Suprapubic skin (tissue), 4 donors: ENCODE measurements around the gene PLP2. TPM values are rescaled to one million over a fixed set of nuclear protein-coding genes. Genes with fewer than 3 reads are reported as not detected.
"Not testable (repeated sequence)": the region's sequence is repeated elsewhere in the genome, so short reads cannot be mapped to it uniquely, and the experiment has no call there.

Source experiments
- DNase-seq, 2 donors: peaks; one replicate each; pipeline ENCODE4 v3.0.0-alpha.2; 2019; ENCODE audit warnings: low spot score in 2 of 2
- H3K27ac ChIP-seq: fragments of 200-600 bp; sonication (generic); one replicate; pipeline ENCODE4 v1.5.1; 2019
- H3K27me3 ChIP-seq: fragments of 200-600 bp; sonication (generic); one replicate; pipeline ENCODE4 v1.5.1; 2019
- H3K36me3 ChIP-seq: fragments of 200-600 bp; sonication (generic); one replicate; pipeline ENCODE4 v1.5.1; 2019
- H3K4me1 ChIP-seq: fragments of 200-600 bp; sonication (generic); one replicate; pipeline ENCODE4 v1.5.1; 2019
- H3K4me3 ChIP-seq: fragments of 200-600 bp; sonication (generic); one replicate; pipeline ENCODE4 v1.5.1; 2019; ENCODE audit warnings: mild to moderate bottlenecking
- H3K9me3 ChIP-seq: fragments of 200-600 bp; sonication (generic); one replicate; pipeline ENCODE4 v1.5.1; 2019
- EP300 ChIP-seq: sonication (generic); formaldehyde crosslinking; IDR thresholded peaks from one replicate; pipeline ENCODE4 v1.6.1; 2017; ENCODE audit warnings: antibody characterized with exemption
- POLR2A ChIP-seq, 2 donors: fragments of 450-650 bp; IDR thresholded peaks; one replicate each; pipeline ENCODE4 v1.6.1; 2017; ENCODE audit warnings: antibody characterized with exemption in 2 of 2, mild to moderate bottlenecking in 2 of 2, moderate library complexity in 2 of 2
- POLR2AphosphoS5 ChIP-seq, 3 donors: sonication (generic); formaldehyde crosslinking; IDR thresholded peaks; one replicate each; pipeline ENCODE4 v1.6.1; 2017; ENCODE audit warnings: antibody characterized with exemption in 3 of 3
- WGBS: methylation state at CpG from one replicate; pipeline ENCODE4 v1.1.5; 2018; 5-methylcytosine and 5-hydroxymethylcytosine counted together
- total RNA-seq, 4 donors: library from RNA; depleted of rRNA; stranded (reverse); fragments of >200 nt; gene quantifications; one replicate each; pipeline ENCODE4 v1.1.0, GENCODE V29; 2016
- TF ChIP-seq, protein P1 (sequence below), 2 donors: fragments of 200-600 bp in 1 of 2; fragments of 450-650 bp in 1 of 2; sonication (generic) in 1 of 2; IDR thresholded peaks; one replicate each; pipeline ENCODE4 v1.5.1; 2016 to 2019; ENCODE audit warnings: antibody characterized with exemption in 2 of 2, mild to moderate bottlenecking in 1 of 2, moderate library complexity in 1 of 2

PLP2 gene
- total RNA-seq, 4 donors from 2014 or later, result 159 to 250 (median 205) TPM

DNA sequence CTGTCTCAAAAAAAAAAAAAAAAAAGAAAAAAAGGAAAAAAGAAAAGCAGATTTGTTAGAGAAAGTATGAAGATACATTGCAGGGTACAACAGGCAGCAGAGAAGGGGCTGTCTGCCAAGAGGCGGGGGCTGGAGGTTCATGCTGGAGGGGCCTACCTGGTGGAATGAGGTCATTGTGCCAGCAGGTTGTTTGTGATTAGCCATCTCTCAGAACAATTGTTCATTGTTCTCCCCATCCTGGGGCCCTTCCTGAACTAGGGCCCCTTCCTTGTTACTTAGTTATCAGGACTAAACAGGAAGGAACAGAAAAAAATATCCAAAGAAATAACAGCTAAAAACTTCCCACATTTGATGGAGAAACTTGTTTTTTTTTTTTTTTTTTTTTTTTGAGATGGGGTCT is 34.2 kb upstream of the PLP2 start:
- 88% methylated on average over 1 of the region's 1 CpG for WGBS
- DNase-seq, result no peak

DNA sequence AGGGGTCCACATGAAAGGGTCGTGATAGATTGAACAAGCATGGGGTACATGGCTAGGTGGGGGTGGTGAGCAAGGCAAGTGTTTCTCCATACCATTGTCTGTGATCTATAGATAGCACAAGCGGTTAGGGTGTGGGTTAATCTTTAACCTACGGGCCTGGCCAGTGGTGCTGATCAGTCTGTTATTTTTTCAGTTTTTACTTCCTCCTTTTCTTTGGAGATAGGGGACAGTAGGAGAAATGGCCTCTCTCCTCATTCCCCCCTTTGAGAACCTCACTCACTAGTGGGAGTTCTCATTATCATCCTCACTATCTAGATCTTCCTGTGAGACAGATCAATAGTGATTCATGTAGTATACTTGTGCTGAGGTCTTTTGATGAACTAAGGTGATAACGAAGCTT is 32.0 kb upstream of the PLP2 start:
- Histone ChIP-seq H3K4me3 (no peak overlapping the region), H3K9me3 (no peaks in the 10 kb centered on the region), H3K36me3 (no peaks in the 10 kb centered on the region), H3K4me1 (no peaks in the 10 kb centered on the region), H3K27ac (no peak overlapping the region), H3K27me3 (no peaks in the 10 kb centered on the region)
- WGBS, result 88% methylated on average over 4 of the region's 4 CpGs
- no peak for DNase-seq
- TF ChIP-seq, protein P1, sequence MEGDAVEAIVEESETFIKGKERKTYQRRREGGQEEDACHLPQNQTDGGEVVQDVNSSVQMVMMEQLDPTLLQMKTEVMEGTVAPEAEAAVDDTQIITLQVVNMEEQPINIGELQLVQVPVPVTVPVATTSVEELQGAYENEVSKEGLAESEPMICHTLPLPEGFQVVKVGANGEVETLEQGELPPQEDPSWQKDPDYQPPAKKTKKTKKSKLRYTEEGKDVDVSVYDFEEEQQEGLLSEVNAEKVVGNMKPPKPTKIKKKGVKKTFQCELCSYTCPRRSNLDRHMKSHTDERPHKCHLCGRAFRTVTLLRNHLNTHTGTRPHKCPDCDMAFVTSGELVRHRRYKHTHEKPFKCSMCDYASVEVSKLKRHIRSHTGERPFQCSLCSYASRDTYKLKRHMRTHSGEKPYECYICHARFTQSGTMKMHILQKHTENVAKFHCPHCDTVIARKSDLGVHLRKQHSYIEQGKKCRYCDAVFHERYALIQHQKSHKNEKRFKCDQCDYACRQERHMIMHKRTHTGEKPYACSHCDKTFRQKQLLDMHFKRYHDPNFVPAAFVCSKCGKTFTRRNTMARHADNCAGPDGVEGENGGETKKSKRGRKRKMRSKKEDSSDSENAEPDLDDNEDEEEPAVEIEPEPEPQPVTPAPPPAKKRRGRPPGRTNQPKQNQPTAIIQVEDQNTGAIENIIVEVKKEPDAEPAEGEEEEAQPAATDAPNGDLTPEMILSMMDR (IDR thresholded peaks at IDR 0.05), result no peak
- TF ChIP-seq EP300, result no peak
- TF ChIP-seq POLR2AphosphoS5 (IDR thresholded peaks at IDR 0.05), result no peak
- no peak for TF ChIP-seq POLR2A (IDR thresholded peaks at IDR 0.05)

More for the DNA sequence above, 34.2 kb upstream of the PLP2 start:
- no peaks in the 10 kb centered on the region for H3K9me3 ChIP-seq
- H3K27ac ChIP-seq, result no peak overlapping the region
- H3K4me1 ChIP-seq, result no peaks in the 10 kb centered on the region
- H3K4me3 ChIP-seq, result no peak overlapping the region
- TF ChIP-seq POLR2A (IDR thresholded peaks at IDR 0.05) (no peak), EP300 (no peak), POLR2AphosphoS5 (IDR thresholded peaks at IDR 0.05) (no peak)
- TF ChIP-seq, protein P1 (IDR thresholded peaks at IDR 0.05), result no peak
- H3K27me3 ChIP-seq, result no peaks in the 10 kb centered on the region
- H3K36me3 ChIP-seq, result no peaks in the 10 kb centered on the region

DNA sequence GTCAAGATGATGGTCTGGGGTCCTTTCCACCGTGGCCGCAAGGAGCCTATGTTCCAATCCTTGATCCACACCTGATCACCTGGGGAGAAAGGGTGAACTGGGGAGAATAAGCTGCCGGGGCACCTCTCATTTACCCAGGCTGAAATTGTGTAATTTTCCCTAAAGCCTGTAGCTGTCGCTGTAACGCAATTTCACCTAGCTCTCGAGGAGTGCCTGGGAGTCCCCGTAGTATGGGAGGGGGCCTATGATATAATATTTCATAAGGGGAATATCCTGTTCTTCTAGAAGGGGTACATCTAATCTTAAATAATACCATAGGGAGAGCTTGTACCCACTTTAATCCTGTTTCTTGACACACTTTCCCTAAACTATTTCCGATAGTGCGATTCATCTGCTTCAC is 29.4 kb upstream of the PLP2 start:
- H3K9me3 ChIP-seq, H3K4me3 ChIP-seq, H3K36me3 ChIP-seq, DNase-seq, H3K27me3 ChIP-seq, H3K4me1 ChIP-seq, H3K27ac ChIP-seq: not testable (repeated sequence)
- WGBS, result 56% methylated on average over 9 of the region's 9 CpGs

DNA sequence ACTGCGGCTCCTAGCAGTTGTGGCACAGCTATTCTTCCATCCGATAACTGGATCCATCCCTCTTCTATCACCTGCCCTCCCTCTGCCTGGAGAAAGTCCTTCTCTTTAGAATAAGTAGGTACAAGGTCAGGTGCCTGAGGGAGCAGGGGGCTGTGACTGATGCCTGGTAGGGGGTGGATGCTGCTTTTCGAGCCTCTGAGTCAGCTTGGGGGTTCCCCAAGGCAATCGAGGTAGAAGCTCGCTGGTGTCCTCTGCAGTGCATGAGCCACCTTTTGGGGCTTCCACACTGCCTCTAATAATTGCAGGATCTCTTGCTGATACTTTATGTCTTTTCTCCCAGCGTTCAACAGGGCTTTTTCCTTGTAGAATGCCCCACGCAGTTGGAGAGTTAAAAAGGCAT is 28.5 kb upstream of the PLP2 start:
- H3K4me3 ChIP-seq, H3K4me1 ChIP-seq, H3K27me3 ChIP-seq, H3K27ac ChIP-seq, H3K36me3 ChIP-seq, DNase-seq, H3K9me3 ChIP-seq: not testable (repeated sequence)
- WGBS, result 71% methylated on average over 5 of the region's 7 CpGs

DNA sequence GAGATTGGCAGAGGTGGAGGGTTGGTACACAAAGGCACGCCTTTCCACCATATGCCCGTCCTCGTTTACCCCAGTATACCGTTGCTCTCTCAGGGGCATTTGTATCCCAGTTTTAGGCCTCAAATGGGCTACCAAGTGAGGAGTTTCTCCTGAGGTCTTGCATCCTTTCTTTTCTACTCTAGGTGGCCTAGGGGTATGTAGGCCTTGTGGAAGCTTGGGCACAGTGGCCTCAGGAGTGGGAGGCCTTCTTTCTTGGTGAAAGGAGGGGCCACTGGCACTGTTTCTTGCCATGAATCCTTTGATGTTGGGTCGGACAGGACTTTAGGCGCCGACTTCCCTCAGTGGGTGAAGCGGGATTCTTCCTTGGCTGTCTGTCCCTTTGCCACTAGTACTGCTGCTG is 24.4 kb upstream of the PLP2 start:
- Histone ChIP-seq H3K27me3 (no peaks in the 10 kb centered on the region), H3K9me3 (no peaks in the 10 kb centered on the region), H3K4me1 (no peaks in the 10 kb centered on the region), H3K36me3 (no peaks in the 10 kb centered on the region), H3K4me3 (no peak overlapping the region), H3K27ac (no peak overlapping the region)
- 87% methylated on average over 8 of the region's 8 CpGs for WGBS
- no peak for DNase-seq
- TF ChIP-seq EP300 (no peak), POLR2AphosphoS5 (IDR thresholded peaks at IDR 0.05) (no peak), POLR2A (IDR thresholded peaks at IDR 0.05) (no peak)
- TF ChIP-seq, protein P1 (IDR thresholded peaks at IDR 0.05), result no peak

DNA sequence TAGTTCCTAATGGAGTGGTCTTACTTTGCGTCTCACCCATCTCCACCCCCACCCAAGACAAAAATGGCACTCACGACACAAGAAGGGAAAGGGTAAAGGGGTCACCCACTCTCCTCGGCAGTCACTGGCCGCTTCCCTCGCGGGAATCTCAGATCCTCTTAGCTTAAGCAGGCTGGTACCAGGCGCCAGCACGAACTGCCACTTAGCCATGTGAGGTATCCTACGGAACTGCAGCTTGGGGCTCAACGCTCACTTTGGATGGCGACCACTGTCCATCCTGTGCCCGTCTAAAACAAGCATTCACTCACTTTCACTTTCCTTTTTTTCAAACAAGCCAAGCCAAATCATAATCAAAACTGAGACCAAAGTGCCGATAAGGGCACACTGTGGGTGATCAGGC is 23.8 kb upstream of the PLP2 start:
- WGBS, result 87% methylated on average over 13 of the region's 13 CpGs
- no peak overlapping the region for H3K27ac ChIP-seq
- no peaks in the 10 kb centered on the region for H3K4me1 ChIP-seq
- H3K9me3 ChIP-seq, result no peaks in the 10 kb centered on the region
- H3K36me3 ChIP-seq, result no peaks in the 10 kb centered on the region
- H3K27me3 ChIP-seq, result no peaks in the 10 kb centered on the region
- H3K4me3 ChIP-seq, result no peak overlapping the region
- no peak for DNase-seq
- no peak for TF ChIP-seq POLR2A (IDR thresholded peaks at IDR 0.05)
- TF ChIP-seq, protein P1 (IDR thresholded peaks at IDR 0.05), result no peak
- TF ChIP-seq EP300, result no peak
- TF ChIP-seq POLR2AphosphoS5 (IDR thresholded peaks at IDR 0.05), result no peak

DNA sequence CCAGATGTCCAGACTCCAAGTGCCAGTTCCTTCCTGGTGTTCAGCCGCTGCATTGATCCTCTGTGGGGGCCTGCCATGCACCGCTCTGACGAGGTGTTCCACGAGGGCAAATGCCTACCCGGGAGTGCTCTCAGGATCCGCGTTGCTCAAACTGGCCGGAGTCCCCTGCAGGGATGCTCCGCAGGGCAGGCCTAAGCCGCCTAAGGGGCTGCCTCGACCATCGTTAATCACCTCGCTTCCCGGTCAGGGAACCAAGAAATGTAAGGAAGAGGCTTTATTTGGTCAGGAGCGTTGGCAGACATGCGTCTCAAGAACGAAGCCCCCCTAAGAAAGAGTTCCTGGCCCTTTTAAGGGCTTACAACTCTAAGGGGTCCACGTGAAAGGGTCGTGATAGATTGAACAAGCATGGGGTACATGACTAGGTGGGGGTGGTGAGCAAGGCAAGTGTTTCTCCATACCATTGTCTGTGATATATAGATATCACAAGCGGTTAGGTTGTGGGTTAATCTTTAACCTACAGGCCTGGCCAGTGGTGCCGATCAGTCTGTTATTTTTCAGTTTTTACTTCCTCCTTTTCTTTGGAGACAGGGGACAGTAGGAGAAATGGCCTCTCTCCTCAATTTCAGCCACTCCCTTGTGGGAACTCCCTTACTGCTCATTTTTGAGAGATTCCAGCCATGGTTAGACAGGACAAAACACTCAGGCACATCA is 23.2 kb upstream of the PLP2 start:
- H3K4me1 ChIP-seq, result not testable (repeated sequence)

DNA sequence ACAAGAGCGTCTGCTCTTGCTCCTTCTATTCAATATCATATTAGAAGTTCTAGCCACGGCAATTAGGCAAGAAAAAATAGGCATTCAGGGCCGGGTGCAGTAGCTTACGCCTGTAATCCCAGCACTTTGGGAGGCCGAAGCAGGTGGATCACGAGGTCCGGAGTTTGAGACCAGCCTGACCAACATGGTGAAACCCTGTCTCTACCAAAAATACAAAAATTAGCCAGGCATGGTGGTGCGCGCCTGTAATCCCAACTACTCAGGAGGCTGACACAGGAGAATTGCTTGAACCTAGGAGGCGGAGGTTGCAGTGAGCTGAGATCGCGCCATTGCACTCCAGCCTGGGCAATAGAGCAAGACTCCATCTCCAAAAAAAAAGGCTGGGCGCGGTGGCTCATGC is 22.4 kb upstream of the PLP2 start:
- not testable (repeated sequence) for H3K4me1 ChIP-seq, H3K36me3 ChIP-seq, H3K27ac ChIP-seq, H3K27me3 ChIP-seq, DNase-seq, H3K4me3 ChIP-seq, H3K9me3 ChIP-seq
- 85% methylated on average over 11 of the region's 14 CpGs for WGBS

More for the DNA sequence above, 23.2 kb upstream of the PLP2 start:
- not testable (repeated sequence) for H3K36me3 ChIP-seq, H3K9me3 ChIP-seq, DNase-seq, H3K27me3 ChIP-seq, H3K27ac ChIP-seq, H3K4me3 ChIP-seq
- 84% methylated on average over 21 of the region's 21 CpGs for WGBS
